RKO (cell line): ENCODE results near the gene PLIN4.
A peak's percentile ranks its signal among the peaks of the same experiment; 100 is the strongest.

ENCODE experiments used
- DNase-seq: peaks from one replicate; pipeline ENCODE4 v3.0.0-alpha.2; 2016; ENCODE audit warnings: low spot score

PLIN4 gene

DNA sequence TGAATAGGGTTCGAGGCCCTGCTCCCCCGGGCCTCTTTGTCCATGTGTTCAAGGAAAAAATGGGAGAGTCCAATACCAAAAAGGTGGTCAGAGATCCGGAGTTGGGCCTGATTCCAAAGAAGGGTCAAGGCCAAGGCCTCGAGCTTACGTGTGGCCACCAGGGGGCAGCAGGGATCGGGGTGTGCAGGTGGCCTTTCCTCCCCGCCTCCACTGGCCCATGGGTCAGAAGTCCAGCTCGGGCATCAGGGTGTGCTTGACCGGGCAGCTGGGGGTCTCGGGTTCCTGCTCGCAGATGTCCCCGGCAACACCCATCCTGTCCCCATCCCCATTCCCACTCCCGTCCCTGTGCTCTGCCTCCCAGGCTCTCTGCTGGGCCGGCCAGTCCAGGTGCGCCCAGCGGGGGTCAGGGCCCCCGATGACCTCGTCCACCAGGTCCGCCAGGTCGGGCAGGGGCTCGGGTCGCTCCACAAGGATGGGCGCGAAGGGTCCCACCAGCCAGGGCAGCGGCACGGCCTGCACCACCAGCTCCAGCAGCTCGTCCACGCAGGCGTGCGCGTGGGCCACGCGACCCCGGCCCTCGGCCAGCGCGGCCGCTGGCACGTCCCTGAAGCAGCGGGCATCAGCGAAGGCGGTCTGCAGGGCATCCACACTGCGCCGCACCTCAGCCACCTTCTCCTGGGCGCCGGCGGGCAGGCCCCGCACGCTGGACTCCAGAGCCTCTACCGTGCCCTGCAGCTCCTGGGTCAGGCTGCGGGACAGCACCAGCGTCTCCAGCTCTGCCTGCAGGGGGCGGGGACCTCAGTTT is 5.2 kb upstream of the PLIN4 start:
- peak; percentile 69 for DNase-seq

GRCh38 chr19:4522291-4523002 is 4.2 kb upstream of the PLIN4 start:
- DNase-seq, result no peak

DNA sequence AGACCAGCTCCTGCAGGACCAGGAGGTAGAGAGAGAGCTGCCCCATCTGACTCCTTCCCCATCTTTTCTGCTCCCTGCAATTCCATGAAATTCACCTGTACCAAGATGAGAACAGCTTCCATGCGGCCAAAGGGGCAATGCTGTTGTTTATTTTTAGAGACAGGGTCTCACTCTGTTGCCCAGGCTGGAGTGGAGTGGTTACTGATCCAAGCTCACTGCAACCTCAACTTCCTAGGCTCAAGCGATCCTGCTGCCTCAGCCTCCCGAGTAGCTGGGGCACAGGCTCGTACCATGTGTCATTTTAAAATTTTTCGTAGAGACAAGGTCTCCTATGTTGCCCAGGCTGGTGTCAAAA is 3.6 kb upstream of the PLIN4 start:
- DNase-seq, result no peak

- DNase-seq, result no peak
These were observed 3.0 kb upstream of the PLIN4 start for GRCh38 chr19:4521170-4521887.

GRCh38 chr19:4519521-4520277 is 1.4 kb upstream of the PLIN4 start:
- no peak for DNase-seq

DNA sequence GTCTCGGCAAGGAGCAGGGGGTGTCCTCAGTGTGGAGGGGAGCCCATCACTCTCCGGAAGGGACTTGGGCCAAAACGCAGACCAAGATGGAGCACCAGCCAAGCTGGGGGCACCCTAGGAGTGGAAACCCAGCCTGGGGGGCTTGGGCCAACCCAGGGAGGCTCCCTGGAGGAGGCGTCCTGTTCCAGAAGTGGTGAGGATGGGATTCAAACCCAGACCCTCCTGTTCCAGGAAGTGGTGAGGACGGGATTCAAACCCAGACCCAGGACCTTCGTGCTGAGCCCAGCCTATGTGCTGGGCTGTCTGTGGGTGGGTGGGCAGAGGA is 848 bp upstream of the PLIN4 start:
- no peak for DNase-seq

DNA sequence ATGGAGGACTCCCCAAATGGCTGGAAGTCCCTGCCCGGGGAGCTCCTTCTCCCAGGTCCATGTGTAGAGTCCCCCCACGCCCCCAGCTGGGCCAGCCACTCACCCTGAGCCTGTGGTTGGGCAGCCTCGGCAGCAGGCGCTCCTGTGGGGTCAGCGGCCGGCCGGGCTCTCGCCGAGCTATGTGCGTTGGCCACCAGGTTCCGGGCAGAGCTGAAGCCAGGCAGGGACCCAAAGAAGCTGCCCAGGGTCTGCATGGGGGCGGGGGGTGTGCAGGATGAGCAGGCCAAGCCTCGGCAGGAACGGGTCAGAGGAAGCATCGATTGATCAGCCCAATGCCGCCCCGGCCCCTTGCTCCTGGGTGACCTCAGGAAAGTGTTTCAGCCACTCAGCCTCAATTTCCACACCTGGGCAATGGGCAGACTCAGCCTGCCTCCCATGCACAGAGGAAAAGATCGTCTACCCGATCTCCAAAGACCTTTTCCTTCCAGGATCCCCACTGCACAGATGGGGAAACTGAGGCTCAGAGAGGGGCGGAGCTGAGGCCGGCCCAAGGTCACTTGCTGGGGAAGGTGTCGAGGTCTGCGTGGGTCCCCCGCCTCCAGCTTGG is 732 bp downstream of the PLIN4 start:
- DNase-seq, result no peak

DNA sequence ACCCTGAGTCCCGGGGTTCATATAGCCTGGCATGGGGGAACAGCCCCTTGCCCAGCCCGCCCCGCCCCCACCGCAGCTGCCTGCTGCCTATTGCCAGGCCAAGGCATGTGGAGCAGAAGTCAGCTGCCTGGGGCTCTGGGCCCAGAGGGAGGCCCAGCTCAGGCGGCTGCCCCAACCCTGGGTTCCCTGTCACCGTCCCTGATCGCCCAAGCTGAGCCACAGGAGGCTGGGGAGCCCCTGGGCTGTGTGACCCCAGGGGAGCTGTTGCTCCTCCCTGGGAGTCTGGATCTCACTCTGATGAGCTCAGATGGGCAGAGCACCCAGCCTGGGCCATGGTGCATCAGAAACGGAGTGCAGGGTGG is 1.4 kb downstream of the PLIN4 start:
- no peak for DNase-seq

GRCh38 chr19:4516199-4516938 is 1.9 kb downstream of the PLIN4 start:
- no peak for DNase-seq

GRCh38 chr19:4515732-4516131 is 2.6 kb downstream of the PLIN4 start:
- DNase-seq, result no peak

DNA sequence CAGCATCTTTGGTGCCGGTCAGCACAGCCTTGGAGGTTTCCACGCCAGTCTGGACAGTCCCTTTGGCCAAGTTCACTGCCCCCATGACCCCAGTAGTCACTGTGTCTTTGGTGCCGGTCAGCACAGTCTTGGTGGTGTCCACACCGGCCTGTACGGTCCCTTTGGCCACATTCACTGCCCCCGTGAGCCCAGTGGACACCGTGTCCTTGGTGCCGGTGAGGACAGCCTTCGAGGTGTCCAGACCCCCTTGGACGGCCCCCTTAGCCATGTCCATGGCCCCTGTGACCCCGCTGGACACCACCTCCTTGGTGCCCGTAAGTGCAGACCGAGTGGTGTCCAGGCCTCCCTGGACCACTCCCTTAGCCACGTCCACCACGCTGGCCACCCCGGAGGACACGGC is 5.0 kb downstream of the PLIN4 start:
- no peak for DNase-seq

- DNase-seq, result no peak
These were observed 6.2 kb downstream of the PLIN4 start for GRCh38 chr19:4512070-4512469.

GRCh38 chr19:4511300-4512054 is 6.8 kb downstream of the PLIN4 start:
- no peak for DNase-seq

- DNase-seq, result no peak
These were observed 7.6 kb downstream of the PLIN4 start for GRCh38 chr19:4510435-4511255.

GRCh38 chr19:4508698-4509097 is 9.6 kb downstream of the PLIN4 start:
- no peak for DNase-seq

GRCh38 chr19:4507804-4508203 is 10.5 kb downstream of the PLIN4 start:
- DNase-seq, result no peak

- no peak for DNase-seq
These were observed 11.2 kb downstream of the PLIN4 start for GRCh38 chr19:4507150-4507452.

- DNase-seq, result peak; percentile 66
These were observed 11.7 kb downstream of the PLIN4 start for GRCh38 chr19:4506449-4507149.
